HL-60 (cell line): Measurements from ENCODE around the gene BCL6B.

ENCODE experiments used
- CTCF ChIP-seq: IDR thresholded peaks from one replicate; pipeline ENCODE4 v1.5.1; 2011; ENCODE audit warnings: low read length, control low read depth, inconsistent platforms; ENCODE audit not compliant: insufficient read depth
- POLR2AphosphoS5 ChIP-seq: IDR thresholded peaks from 2 replicates; pipeline ENCODE4 v1.6.1; 2012; ENCODE audit warnings: low read depth
- REST ChIP-seq: IDR thresholded peaks from 2 replicates; pipeline ENCODE4 v1.6.1; 2012; ENCODE audit warnings: low read depth; ENCODE audit not compliant: insufficient replicate concordance

- TF ChIP-seq CTCF: no peak
- no peak for TF ChIP-seq POLR2AphosphoS5
- no peak for TF ChIP-seq REST
Observed at GRCh38 chr17:7034955-7035590, 12.2 kb downstream of the BCL6B start.
